Testis (tissue), 3 donors: ENCODE measurements around the gene SMIM36. TPM values are rescaled to one million over a fixed set of nuclear protein-coding genes. Genes with fewer than 3 reads are reported as not detected.

Experiments
- DNase-seq: peaks from one replicate; pipeline ENCODE4 v3.0.0-alpha.2; 2019
- H3K27ac ChIP-seq, 2 donors: fragments of 200-600 bp; sonication (generic); one replicate each; pipeline ENCODE4 v1.5.1; 2019
- H3K27me3 ChIP-seq: fragments of 200-600 bp; sonication (generic); one replicate; pipeline ENCODE4 v1.5.1; 2019
- H3K36me3 ChIP-seq: fragments of 200-600 bp; sonication (generic); one replicate; pipeline ENCODE4 v1.5.1; 2017; ENCODE audit warnings: low read depth; ENCODE audit errors: missing control alignments
- H3K4me1 ChIP-seq: fragments of 200-600 bp; sonication (generic); one replicate; pipeline ENCODE4 v1.5.1; 2019
- H3K4me3 ChIP-seq, 2 donors: fragments of 200-600 bp; sonication (generic); one replicate each; pipeline ENCODE4 v1.5.1; 2017 to 2019
- H3K9me3 ChIP-seq: fragments of 200-600 bp; sonication (generic); one replicate; pipeline ENCODE4 v1.5.1; 2017
- CTCF ChIP-seq, 3 experiments: fragments of 450-650 bp in 2 of 3; fragments of 200-600 bp in 1 of 3; sonication (generic) in 1 of 3; IDR thresholded peaks; one replicate each; pipeline ENCODE4 v1.5.1; 2016 to 2019; ENCODE audit warnings: antibody characterized with exemption in 3 of 3, mild to moderate bottlenecking in 2 of 3, moderate library complexity in 1 of 3
- POLR2A ChIP-seq: fragments of 450-650 bp; IDR thresholded peaks from one replicate; pipeline ENCODE4 v1.6.1; 2017; ENCODE audit warnings: antibody characterized with exemption, mild to moderate bottlenecking, moderate library complexity
- WGBS, 2 donors: methylation state at CpG; one replicate each; pipeline ENCODE4 v1.1.5; 2018; 5-methylcytosine and 5-hydroxymethylcytosine counted together
- intact Hi-C: fragments of 100-400 bp; cut with DNase I; formaldehyde crosslinking; loops from one replicate; pipeline ENCODE4 v1.15.1; 2023; ENCODE audit warnings: low total_unique reads
- polyA plus RNA-seq: library from polyadenylated mRNA; stranded (reverse); fragments of 350-450 nt; fragmentation: Illumina TruSeq; extraction: RNeasy Lipid Tissue Mini Kit (QIAGEN cat#74804); gene quantifications from one replicate; pipeline ENCODE4 v1.2.3, GENCODE V29; 2014; ENCODE audit warnings: low read depth, low replicate concordance; ENCODE audit not compliant: insufficient read depth
- total RNA-seq, 2 donors: library from RNA; depleted of rRNA; stranded (reverse); fragments of >200 nt; gene quantifications; one replicate each; pipeline ENCODE4 v1.2.3, GENCODE V29; 2016

Gene SMIM36
- total and polyA plus RNA-seq, 3 donors from 2014 or later, result 0.55 to 26.0 (median 9.5) TPM

GRCh38 chr17:55482591-55483389, 28.5 kb downstream of the SMIM36 start:
- Histone ChIP-seq H3K4me1 (no peaks in the 10 kb centered on the region), H3K27me3 (no peaks in the 10 kb centered on the region), H3K27ac (no peak overlapping the region), H3K4me3 (no peak overlapping the region), H3K9me3 (no peaks in the 10 kb centered on the region), H3K36me3 (no peaks in the 10 kb centered on the region)
- intact Hi-C loops, result no loop called here
- TF ChIP-seq CTCF (IDR thresholded peaks at IDR 0.05), result no peak
- no peak for TF ChIP-seq POLR2A
- no peak for DNase-seq
- 90 to 93% methylated on average over 3 of the region's 3 CpGs for WGBS, 2 donors

DNA sequence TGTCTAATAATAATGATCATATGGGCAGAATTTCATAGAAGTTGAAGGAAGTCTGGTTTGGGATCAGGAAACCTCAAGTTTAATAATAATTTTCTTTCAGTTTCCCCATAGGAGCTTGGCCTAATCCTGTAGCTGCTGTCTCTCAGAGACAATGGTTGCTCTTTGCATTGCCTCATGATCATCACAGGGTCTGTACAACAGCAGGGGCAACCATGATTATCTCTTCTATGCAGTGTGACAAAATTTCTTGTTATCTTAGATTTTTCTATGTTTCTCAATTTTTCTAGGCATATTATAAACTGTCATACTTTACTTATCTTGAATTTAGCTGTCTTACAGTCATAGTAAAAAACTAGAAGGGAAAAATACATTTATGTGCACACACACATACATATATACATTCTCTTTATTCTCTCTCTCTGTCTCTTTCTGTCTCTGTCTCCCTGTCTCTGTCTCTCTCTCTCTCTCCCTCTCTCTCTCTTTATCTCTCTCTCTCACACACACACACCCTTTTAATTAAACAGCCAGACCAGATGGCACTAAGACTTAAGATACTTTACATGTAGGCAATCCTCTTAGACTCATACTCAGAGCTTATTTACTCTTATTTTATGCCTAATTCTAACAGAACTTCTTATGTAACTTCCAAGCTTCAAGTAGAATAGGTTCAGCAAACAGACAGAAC, 30.5 kb downstream of the SMIM36 start:
- Histone ChIP-seq H3K4me3 (no peak overlapping the region), H3K4me1 (no peaks in the 10 kb centered on the region), H3K36me3 (no peaks in the 10 kb centered on the region), H3K27me3 (no peaks in the 10 kb centered on the region), H3K27ac (no peak overlapping the region), H3K9me3 (no peaks in the 10 kb centered on the region)
- TF ChIP-seq CTCF (IDR thresholded peaks at IDR 0.05), result no peak
- TF ChIP-seq POLR2A, result no peak
- DNase-seq, result no peak
- intact Hi-C loops, result no loop called here

GRCh38 chr17:55479903-55480302, 31.3 kb downstream of the SMIM36 start:
- 64 to 80% methylated on average over 2 of the region's 2 CpGs for WGBS, 2 donors
- DNase-seq, result peak; percentile 22
- no peak overlapping the region for H3K27ac ChIP-seq
- H3K36me3 ChIP-seq, result no peaks in the 10 kb centered on the region
- no peaks in the 10 kb centered on the region for H3K4me1 ChIP-seq
- TF ChIP-seq CTCF (IDR thresholded peaks at IDR 0.05) (no peak), POLR2A (no peak)
- intact Hi-C loops, result no loop called here
- no peaks in the 10 kb centered on the region for H3K27me3 ChIP-seq
- no peak overlapping the region for H3K4me3 ChIP-seq
- no peaks in the 10 kb centered on the region for H3K9me3 ChIP-seq

GRCh38 chr17:55478971-55479370, 32.3 kb downstream of the SMIM36 start:
- Histone ChIP-seq H3K9me3 (no peaks in the 10 kb centered on the region), H3K27me3 (no peaks in the 10 kb centered on the region), H3K27ac (no peak overlapping the region), H3K4me1 (no peaks in the 10 kb centered on the region), H3K36me3 (no peaks in the 10 kb centered on the region), H3K4me3 (no peak overlapping the region)
- no peak for DNase-seq
- intact Hi-C loops, result no loop called here
- WGBS, 2 donors, result 88 to 94% methylated on average over 3 of the region's 3 CpGs
- no peak for TF ChIP-seq POLR2A
- TF ChIP-seq CTCF (IDR thresholded peaks at IDR 0.05), result no peak
